Endothelial cell of umbilical vein (primary cell): ENCODE measurements around the gene MPZL3.

ENCODE experiments used
- EZH2 ChIP-seq: IDR thresholded peaks from 2 replicates; pipeline ENCODE4 v1.6.1; 2012; ENCODE audit warnings: borderline replicate concordance, low read depth, mild to moderate bottlenecking, moderate library complexity, low read length, inconsistent platforms; ENCODE audit not compliant: severe bottlenecking
- JUN ChIP-seq: IDR thresholded peaks from 2 replicates; pipeline ENCODE4 v1.6.1; 2011; ENCODE audit warnings: borderline replicate concordance, low read depth; ENCODE audit not compliant: insufficient read length, insufficient read depth
- TF ChIP-seq, protein P1 (sequence below), 2 donors: IDR thresholded peaks; 1 replicate in 1 of 2; 2 replicates in 1 of 2; pipeline ENCODE4 v1.5.1; 2011; ENCODE audit warnings: low read length in 2 of 2, mild to moderate bottlenecking in 2 of 2, moderate library complexity in 2 of 2, control low read depth in 1 of 2, inconsistent platforms in 1 of 2, low read depth in 1 of 2; ENCODE audit not compliant: insufficient read depth in 1 of 2; ENCODE audit errors: extremely low read depth in 1 of 2

DNA sequence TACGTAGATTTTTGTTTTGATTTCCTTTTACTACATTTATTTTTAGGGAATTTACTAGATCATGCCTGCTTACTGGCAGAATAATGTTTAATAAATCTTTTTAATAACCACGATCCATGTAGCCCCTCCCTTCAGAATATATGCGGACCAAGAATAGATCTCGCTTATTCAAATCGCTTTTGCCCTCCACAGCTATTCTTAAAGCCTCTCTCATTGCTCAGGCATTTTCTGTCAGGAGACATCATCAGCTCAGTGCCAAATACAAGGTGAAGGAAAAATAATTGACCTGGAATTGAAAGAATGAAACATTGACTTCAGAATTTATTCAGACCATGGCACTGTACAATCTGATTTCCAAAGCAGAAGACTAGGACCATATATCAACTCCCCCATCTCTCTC, 17.3 kb downstream of the MPZL3 start:
- TF ChIP-seq, protein P1, sequence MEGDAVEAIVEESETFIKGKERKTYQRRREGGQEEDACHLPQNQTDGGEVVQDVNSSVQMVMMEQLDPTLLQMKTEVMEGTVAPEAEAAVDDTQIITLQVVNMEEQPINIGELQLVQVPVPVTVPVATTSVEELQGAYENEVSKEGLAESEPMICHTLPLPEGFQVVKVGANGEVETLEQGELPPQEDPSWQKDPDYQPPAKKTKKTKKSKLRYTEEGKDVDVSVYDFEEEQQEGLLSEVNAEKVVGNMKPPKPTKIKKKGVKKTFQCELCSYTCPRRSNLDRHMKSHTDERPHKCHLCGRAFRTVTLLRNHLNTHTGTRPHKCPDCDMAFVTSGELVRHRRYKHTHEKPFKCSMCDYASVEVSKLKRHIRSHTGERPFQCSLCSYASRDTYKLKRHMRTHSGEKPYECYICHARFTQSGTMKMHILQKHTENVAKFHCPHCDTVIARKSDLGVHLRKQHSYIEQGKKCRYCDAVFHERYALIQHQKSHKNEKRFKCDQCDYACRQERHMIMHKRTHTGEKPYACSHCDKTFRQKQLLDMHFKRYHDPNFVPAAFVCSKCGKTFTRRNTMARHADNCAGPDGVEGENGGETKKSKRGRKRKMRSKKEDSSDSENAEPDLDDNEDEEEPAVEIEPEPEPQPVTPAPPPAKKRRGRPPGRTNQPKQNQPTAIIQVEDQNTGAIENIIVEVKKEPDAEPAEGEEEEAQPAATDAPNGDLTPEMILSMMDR (IDR thresholded peaks at IDR 0.05; ENCODE audit: extremely low read depth in 1 of 2, insufficient read depth in 1 of 2, low read depth in 1 of 2, low read length in 2 of 2), result no peak
- TF ChIP-seq EZH2 (no peak), JUN (no peak)
